NOMO-1 treated with DMSO at 0.1 percent for 48 hours (cell line): ENCODE data around the gene GYG2.

Experiments
- DNase-seq: peaks from one replicate; lab custom pipeline; 2025; ENCODE audit not compliant: unreplicated experiment; lab: John Stamatoyannopoulos, UW

Gene GYG2

GRCh38 chrX:2812161-2812907 lies 16.4 kb upstream of the GYG2 start:
- DNase-seq, result peak; percentile 39

DNA sequence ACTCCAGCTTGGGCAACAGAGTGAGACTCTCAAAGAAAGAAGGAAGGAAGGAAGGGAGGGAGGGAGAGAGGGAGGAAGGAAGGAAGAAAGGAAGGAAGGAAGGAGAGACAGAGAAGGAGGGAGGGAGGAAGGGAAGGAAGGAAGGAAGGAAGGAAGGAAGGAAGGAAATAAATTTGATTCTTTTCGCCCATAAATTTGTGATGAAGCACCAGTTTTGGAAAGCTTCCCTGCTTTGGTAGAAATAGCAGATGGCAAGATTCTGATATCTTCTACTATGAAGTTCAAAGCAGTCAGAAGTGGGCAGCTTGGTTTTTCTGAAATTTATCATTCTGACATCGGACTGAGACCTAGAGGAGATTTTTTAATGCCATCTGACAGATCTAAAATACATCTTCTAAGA lies 11.7 kb upstream of the GYG2 start:
- DNase-seq, result no peak

DNA sequence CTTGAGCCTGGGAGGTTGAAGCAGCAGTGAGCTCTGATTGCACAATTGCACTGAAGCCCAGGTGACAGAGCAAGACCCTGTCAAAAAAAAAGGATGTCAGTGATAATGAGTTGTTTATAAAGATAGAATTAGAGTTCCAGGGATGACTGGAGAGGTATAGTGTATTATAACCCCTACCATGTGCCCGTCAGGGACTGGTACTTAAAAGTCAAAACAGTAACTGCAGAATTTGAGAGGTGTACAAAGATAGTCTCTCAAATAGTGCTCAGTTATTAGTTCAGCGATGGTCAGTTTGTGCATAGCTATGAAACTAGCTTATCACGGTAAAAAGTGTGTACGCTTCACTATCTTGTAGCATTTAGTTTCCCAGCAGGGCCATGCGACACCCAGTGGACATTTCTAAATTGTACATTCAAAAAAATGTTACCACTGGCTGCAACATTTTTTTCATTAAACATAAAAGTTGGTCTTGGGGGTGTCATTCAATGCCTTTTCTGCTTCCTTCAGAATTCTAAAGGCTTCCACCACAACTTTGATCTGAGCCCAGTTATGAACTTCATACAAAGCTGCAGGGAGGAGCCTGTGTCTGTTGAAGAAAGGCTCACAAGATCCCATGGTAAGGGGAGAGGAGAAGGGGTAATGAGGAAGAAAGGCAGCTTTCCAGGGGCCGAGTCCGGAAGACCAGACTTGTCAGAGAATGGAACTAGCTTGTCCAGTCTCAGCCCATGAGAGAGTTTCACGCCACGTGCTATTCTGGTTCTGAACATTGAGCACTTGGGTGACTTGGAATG lies 9.2 kb upstream of the GYG2 start:
- DNase-seq, result peak; percentile 23

GRCh38 chrX:2820136-2820771 lies 8.5 kb upstream of the GYG2 start:
- no peak for DNase-seq

DNA sequence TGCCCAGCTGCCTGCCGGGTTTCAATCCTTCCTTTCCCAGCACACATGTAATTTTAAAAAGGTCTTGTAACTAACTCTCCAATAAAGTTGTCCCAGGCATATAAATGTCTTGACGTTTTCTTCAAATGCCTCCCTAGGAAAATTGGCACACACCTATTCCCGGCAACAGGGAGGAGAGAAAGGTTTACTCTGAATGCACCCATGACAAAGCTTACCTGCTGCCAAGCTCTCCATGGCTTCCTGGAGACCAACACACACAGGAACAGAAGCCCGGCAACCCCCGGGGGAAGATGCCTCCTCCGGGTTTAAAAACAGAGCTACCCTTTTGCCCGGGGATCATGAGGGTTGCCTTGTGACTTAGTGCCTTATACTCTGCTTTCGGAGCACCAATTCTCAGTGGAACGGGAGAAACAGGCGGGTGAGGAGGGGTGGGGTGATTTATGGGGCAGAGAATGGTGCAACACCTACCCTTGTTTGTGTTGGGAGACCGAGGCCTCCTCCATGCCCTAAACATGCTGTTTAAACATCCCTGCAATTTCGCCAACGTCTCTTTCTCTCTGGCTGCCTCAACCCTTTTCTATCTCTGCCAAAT lies 4.8 kb upstream of the GYG2 start:
- DNase-seq, result no peak

DNA sequence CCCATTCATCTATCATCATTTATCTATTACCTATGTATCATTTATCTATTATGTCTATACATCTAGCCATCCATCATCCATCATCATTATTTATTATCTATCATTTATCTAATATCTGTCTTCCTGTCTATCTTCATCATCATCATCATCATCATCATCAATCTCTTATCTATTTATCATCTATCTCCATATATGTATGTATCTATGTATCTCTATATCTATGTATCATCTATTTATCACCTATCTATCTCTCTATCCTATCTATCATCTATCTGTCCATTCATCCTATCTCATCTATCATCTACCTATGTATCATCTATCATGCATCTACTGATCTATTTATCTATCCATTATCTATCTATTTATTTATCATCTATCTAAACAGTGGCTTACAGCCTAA lies 3.8 kb upstream of the GYG2 start:
- DNase-seq, result no peak

DNA sequence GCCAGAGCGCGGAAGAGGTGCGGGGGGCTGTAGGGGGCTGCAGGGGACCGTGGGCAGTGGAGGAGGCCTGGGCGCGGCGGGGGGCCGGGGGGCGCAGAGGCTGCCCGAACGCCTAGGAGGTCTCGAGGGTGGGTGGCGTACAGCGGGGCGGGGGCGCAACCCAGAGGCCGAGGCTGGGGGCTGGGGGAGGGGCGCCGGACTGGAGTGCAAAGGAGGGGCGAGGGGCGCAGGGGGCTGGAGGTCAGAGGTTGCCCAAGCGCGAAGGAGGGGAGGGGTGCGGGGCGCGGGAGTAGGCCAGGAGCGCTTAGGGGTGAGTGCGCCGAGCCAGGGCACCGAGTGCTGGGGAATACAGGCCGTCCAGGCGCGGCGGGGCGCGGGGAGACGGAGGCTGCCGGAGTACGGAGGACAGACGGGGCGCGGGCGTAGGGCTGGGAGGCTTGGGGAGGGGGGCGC lies 255 bp downstream of the GYG2 start:
- peak; percentile 13 for DNase-seq

DNA sequence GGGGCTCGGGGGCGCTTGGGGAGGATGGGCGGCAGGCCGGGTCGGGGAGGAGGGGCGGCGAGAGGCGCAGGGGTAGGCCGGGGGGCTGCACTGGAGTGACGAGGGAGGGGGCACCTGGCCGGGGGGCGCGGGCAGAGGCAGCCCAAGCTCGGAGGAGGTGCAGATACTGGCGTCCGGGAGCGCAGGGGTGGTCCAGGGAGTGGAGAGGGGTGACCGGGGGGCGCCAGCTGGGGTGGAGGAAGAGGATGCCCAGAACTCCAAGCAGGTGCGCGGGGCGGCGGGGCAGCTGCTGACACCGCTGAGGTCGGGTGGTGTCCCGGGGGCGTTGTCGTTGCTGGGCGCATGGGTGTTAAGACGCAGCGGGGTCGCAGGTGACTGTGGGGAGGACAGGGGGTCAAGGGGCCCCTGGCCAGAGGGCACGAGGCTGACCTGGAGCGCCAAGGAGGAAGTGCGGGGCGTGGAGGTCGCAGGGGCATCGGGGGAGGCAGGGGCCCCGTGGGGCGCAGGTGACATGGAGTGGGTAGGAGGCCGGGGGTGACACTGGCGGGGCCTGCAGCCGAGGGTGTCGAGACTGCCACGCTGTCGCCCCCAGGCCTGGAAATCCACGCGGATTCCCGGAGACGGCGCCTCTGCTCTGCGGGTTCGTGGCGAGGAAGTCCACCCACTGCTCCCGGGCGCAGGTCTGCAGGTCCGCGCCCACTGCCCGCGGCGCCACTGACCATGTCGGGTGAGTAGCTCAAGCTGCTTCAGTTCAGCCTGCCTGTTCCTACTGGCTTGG lies 928 bp downstream of the GYG2 start:
- DNase-seq, result no peak

- no peak for DNase-seq
Measured at GRCh38 chrX:2831471-2832228, 2.9 kb downstream of the GYG2 start.

DNA sequence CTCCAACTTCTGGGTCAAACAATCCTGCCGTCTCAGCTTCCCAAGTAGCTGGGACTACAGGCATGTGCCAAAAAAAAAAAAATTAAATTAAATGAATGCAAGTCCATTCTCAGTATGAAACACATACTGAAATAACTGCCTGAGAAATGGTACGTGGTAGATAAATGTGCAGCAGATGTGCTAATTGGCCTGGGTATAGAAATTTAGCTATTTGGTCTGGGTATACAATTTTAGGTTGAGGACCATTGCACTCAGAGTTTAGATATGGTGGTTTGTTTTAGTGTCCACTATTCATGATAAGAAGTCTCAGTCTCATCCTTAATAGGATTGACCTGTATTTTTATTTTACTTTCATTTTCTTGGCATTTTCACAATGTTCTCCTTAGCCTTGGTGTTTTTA lies 9.2 kb downstream of the GYG2 start:
- no peak for DNase-seq

DNA sequence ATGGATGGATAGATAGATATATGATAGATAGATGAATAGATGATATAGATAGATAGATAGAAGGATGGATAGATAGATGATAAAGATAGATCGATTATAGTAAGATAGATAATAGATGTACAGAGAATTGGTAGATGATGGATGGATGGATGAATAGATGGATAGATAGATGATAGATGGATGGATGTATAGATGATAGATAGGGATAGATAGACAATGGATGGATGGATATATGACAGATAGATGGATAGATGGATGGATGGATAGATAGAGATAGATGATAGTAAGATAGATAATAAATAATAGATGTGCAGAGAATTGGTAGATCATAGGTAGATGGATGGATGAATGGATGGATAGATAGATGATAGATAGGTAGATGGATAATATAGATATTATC lies 12.2 kb downstream of the GYG2 start:
- no peak for DNase-seq

- DNase-seq, result no peak
Measured at GRCh38 chrX:2841537-2841936, 12.8 kb downstream of the GYG2 start.

DNA sequence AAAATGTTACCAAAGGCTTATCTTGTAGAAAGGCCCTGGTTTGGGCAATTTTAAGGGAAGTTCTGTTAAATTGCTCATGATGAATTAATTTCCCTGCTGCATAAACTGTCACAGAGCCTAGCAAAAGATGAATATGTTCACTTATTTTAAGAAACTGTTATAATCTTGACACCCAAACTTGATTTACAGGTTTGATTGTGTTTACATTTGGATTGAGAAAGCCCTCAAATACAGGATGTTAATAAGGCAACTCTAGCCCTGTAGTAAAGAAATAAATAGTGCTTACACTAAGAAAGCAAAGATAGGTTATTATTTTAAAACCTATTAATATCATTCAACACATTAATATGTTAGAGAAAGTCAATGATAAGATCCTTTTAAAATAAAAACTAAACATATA lies 18.3 kb downstream of the GYG2 start:
- no peak for DNase-seq

DNA sequence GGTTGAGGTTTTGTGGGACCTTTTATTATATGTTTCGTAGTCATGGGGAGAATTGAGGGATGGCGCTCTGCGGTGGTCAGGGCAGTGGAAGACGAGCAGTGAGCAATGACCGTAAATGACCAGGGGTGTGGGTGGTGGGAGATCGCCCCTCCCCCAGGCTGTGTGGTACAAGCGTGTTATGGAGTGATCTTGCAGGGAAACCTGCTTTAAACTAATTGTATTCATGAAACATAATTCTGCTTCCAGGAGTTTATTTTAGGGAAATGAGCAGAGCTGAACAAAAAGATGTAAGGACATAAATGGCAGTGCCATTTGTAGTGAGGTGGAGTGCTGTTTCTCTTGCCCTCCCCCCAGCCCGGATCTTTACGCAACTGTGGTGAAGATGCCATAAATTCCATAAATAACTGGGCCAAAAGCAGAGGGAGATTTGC lies 20.2 kb downstream of the GYG2 start:
- DNase-seq, result peak; percentile 65

DNA sequence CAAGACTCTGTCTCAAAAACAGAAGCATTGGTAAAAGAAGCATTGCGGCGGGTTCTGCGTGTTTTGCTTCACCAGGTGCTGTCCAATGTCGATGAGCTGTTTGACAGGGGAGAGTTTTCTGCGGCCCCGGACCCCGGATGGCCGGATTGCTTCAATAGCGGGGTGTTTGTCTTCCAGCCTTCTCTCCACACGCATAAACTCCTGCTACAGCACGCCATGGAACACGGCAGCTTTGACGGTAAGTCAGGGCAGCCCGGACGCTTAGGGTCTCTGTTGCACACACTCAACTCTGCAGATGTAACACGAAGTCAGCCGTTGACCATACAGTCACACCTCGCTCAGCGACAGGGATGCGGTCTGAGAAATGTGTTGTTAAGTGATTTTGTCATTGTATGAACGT lies 26.2 kb downstream of the GYG2 start:
- DNase-seq, result no peak

DNA sequence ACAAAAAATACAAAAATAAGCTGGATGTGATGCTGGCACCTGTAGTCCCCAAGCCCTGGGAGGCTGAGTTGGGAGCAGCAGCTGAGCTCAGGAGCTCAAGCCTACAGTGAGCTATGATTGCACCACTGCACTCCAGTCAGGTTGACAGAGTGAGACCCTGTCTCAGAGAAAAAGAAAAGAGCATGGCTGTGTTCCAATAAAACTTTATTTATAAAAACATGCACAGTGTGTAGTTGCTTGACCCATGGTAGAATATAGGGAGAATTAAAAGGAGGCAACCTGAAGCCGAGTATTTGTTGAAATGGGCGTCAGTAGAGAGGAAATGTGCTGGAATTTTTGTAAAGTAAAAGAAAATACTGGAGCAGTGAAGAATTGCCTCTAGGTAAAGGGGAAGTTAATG lies 27.0 kb downstream of the GYG2 start:
- DNase-seq, result no peak

DNA sequence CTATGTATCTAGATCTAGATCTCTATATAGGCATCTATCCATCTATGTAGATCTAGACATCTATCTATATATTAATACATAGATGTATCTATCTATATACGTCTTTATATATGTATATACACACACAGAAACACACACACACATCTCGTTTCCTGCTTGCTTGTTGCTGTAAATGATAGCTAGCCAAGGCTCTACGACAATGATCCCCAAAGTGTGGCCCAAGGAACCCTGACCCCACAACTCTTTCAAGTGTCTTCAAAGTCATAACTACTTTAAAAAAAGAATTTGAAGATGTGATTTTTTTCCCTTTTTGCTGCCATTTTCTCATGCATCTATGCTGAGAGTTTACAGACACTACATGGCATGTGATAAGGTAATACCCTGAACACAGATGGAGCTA lies 28.8 kb downstream of the GYG2 start:
- no peak for DNase-seq

- DNase-seq, result no peak
Measured at GRCh38 chrX:2859197-2859797, 30.6 kb downstream of the GYG2 start.

DNA sequence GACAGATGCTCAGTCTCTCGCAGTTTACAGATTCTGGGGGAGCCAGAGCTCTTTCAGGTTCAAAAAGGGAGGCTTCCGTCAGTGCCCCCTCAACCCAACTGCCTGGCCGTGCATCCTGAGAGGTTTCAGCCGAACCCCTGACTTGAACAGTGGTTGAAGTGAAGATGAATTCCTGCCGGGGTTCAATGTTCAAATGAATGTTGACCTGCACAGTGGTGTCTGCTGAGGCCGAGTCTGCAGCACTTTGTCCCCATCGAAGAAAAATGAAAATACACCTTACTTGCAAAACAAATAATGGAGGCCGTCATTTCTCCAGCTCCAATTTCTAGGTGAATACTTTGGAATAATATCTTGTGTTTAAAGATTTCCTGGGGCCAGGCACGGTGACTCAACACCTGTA lies 33.7 kb downstream of the GYG2 start:
- no peak for DNase-seq

DNA sequence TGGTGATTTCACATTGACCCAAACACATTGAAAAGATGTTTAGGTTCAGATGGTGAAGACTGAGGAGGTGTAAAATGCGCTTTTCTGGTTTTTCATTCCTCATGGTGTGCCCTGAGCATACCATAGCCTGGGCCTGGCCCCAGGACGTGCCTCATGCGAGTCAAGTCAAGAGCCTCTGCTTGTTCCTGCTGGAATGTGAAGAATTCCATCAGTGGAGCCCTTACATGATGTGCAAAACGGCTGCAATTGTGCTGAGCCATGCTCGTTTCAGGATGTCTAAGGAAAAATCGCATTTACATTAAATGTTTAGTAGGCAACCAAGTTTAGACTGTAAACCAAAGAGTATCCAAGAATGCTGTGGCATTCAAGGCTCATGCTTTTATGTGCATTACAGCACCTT lies 34.9 kb downstream of the GYG2 start:
- no peak for DNase-seq
